ENCODE measurements around the gene ZNF341.
"Not testable (repeated sequence)": the region's sequence is repeated elsewhere in the genome, so short reads cannot be mapped to it uniquely, and the experiment has no call there.

The ZNF341 gene

DNA sequence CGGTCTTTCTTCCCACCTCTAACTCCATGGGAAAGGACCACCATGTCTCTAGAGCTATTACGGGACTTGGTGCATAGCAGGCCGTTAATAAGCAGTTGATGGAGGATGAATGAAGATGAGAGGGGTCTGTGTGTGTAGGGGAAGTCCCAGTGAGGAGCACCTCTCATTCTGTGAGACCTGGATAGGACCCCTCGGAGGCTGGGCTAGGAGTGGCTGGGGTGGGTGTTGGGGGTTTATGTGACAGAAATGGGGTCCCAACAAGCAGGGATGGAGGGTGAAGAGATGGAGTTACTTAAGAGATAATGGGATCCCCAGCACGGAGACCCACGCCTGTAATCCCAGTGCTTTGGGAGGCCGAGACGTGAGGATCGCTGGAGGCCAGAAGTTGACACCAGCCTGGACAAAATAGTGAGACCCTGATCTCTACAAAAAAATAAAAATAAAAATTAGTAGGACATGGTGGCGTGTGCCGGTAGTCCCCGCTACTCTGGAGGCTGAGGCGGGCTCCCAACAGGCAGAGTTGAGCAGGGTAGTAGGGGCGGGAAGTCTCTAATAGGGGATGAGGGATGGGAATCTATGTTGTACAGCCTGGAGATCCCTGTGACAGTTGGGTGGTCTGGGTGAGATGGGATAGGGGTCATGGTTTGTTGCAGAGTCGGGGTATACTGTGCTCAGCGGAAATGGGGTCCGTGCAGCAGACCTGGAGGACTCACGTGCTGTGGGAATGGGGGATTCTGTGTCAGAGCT, 677 bp upstream of the ZNF341 start:
- DNase-seq (ENCODE audit: low spot score): no peak

DNA sequence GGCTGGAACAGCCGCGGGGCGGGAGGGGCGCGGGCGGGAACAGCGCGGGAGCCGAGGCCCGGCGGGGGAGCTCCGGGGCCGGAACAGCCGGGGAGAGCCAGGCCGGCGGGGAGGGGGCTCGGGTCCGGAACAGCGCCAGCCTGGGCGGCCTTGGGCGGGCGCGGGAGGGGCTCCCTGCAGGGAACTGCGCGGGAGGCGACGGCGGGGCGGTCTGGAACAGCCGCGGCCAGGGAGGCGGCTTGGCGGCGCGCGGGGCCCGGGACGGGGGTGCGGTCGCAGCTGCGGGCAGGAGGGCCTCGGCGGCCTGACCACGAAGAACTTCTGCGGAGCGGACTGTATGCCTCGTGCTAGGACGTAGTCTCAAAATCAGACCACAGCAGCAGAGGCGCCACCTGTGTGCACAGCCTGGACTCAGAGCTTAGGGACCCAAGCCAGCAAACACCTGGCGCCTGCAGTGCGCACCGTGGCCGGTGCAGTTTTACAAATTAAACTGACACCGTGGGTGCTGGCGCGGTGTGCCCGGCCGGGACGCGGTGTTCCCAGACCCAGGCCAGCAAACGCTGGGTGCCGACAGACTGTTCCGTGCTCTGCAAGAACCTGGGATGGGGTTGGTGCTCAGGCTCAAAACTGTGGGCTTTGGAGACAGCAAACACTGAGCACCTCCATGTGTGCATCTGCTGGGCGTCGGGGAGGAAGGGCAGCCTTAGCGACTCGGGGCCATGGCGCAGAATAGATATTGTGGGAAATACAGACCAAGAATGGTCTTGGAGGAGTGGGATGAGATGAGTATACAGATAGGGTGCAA, 572 bp downstream of the ZNF341 start:
- no peak for DNase-seq (ENCODE audit: low spot score)

DNA sequence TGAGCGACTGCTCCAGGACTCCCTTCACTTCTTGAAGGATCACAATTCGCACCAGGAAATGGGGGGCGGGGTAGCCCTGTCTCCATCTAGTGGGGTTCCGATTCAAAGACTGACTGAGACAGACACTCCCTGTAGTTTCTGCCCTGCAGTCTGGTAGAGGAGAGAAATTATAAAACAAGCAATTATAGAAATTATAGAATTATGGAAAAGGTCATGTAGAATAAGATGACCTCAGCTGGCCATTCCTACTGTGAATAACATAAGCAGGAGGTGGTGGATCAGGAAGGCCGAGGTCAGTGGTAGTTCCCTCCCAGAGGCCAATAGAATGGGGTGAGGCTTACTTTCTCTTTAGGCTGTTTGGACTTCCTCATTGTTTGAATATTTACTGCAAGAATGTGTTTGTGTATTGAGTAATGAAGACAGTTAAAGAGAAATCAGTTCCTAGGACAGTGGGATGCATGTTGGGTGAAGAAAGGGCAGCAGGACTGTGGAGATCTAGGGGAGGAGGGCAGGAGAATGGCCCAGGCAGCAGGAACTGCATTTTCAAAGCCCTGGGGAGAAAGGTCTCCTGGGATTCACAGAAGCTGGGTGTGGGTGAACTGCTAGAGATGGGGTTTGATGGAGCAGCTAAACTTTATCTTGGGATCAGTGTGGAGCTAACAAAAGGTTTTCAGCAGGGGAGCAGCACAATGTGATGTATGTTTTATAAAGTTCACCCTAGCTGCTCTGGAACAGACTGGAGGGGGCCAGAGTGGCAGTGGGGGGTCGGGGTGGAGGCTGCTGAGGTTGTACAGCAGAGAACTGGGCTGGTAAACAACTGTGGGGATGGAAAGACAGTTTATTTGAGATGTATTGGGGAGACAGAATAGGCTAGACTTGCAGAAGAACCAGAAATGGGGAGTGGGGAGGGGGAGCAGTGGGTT, 2.1 kb downstream of the ZNF341 start:
- DNase-seq (ENCODE audit: low spot score): peak; percentile 12

DNA sequence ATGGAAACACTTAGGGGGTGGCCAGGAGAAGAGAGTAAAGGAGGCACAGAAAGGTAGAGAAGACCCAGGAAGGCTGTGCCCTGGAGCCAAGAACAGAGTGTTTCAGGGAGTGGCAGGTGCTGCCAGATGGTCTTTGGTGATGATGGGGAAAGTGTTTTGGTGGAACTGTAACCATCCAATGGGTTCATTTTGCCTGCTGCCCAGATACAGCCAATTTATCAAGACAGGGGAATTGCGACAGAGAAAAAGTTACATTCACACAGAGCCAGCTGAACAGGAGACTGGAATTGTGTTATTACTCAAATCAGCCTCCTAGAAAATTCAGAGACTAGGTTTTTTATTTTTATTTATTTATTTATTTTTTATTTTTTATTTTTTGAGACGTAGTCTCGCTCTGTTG, 5.2 kb downstream of the ZNF341 start:
- DNase-seq (ENCODE audit: low spot score): no peak

DNA sequence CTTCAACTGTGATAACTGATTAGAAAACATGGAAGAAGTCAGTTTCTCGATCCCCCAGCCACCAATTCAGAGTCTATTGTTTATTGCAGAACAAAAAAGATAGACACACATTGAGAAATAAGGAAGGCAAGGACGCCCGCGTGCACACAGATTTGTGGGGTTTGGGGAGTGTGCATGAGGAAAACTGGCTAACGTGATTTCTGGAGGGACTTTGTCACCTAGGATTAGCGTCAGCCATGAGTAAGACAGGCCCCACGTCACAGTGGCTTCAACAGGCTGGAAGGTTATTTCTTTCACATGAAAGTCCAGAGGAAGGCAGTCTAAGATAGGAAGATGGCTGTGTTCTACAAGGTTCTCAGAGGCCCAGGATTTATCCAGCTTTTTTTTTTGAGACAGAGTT, 7.7 kb downstream of the ZNF341 start:
- DNase-seq (ENCODE audit: low spot score): no peak

DNA sequence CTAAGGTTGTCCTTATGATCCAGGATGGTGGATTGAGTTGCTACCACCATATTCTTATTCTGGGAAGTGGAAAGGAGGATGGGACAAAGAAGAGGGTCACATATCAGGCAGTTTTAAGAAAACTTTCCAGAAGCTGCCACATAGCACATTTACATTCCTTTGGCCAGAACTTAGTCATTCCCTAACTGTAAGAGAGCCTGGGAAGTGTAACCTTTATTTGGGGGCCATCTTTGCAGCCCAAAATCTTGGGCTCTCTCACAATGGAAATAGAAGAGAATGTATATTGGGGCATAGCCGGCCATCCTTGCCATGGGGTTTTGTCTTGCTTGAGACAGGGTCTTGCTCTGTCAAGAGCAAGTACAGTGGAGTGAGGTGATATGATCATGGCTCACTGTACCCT, 8.4 kb downstream of the ZNF341 start:
- DNase-seq (ENCODE audit: low spot score): no peak

DNA sequence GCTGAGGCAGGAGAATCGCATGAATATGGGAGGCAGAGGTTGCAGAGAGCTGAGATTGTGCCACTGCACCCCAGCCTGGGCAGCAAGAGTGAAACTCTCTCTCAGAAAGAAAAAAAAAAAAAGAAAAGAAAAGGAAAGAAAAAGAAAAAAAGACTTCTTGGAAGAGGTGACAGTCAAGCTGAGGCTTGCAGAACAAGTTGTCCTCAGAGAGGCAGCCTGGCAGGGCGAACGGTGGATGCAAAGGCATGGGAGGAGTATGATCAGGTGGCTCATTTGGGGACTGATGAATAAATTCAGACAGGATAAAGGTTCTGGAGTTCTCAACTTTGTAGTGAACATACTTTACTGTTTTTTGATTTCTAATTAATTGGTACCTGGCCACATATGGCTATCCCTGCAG, 12.4 kb downstream of the ZNF341 start:
- no peak for DNase-seq (ENCODE audit: low spot score)

DNA sequence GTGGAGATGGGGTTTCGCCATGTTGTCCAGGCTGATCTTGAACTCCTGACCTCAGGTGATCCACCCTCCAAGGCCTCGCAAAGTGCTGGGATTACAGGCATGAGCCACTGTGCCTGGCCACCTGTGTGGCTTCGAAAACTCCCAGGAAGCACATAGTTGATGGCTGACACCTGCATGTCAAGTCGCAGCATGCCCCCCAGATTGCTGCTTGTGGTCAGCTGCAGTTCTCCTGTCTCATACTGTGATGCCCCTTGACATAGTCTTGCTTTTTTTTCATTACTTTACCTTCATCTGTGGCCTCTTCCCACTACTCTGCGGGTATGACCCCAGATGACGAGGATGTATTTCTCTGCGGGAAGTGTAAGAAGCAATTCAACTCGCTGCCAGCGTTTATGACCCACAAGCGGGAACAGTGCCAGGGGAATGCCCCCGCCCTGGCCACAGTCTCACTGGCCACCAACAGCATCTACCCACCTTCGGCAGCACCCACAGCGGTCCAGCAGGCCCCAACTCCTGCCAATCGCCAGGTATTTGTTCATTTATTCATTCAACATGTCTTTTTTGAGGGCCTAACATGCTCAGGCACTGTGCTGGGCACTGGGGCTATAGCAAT, 13.1 kb downstream of the ZNF341 start:
- no peak for DNase-seq (ENCODE audit: low spot score)

DNA sequence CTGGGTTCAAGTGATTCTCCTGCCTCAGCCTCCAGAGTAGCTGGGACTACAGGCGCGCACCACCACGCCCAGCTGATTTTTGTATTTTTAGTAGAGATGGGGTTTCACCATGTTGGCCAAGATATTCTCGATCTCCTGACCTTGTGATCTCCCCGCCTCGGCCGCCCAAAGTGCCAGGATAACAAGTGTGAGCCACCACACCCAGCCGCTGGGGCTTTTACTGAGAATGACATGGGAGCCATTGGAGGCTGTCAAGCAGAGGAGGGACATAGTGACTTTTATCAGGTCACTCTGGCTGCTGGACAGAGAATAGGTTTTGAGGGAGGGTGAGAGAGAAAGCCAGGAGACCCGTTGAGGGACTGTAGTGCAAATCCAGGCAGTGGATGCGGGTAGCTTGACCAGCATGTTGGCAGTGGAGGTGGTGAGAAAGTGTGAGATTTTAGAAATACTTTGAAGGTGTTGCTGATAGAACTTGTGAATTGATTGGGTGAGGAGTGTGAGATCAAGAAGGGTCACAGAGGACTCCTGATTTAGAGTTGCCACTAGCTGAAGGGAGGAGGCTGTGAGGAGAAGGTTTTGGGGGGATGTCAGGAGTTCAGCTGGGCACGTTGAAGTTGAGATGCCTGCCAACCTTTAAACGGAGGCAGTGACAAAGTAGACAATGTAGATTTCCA, 14.7 kb downstream of the ZNF341 start:
- no peak for DNase-seq (ENCODE audit: low spot score)

DNA sequence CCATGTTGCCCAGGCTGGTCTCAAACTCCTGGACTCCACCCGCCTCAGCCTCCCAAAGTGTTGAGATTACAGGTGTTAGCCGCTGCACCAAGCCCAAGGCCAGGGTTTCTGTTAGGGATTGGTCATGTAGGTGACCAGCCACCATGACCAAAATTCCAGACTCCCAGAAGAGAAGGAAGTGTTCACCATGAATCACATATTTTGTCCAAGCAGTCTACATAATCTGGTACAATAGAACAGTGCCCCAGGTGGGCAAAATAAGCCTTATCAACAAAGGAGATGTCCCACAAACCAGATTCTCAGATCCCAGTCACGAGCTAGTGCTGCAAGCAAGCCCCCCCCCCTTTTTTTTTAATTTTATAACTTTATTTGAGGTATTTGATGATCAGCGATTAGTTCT, 20.0 kb downstream of the ZNF341 start:
- no peak for DNase-seq (ENCODE audit: low spot score)

DNA sequence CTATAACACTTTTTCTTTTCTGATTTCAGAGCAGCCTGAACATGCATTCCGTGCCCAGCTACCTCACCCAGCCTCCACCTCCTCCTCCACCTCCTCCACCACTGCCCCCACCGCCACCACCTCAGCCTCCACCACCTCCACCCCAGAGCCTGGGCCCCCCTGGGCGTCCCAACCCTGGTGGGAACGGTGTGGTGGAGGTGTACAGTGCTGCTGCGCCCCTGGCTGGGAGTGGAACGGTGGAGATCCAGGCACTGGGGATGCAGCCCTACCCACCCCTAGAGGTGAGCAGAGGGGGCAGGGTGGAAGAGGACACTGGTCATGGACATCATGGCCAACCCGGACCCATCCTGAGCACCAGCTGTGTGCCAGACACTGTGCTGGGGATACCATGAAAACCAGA, 21.3 kb downstream of the ZNF341 start:
- no peak for DNase-seq (ENCODE audit: low spot score)

DNA sequence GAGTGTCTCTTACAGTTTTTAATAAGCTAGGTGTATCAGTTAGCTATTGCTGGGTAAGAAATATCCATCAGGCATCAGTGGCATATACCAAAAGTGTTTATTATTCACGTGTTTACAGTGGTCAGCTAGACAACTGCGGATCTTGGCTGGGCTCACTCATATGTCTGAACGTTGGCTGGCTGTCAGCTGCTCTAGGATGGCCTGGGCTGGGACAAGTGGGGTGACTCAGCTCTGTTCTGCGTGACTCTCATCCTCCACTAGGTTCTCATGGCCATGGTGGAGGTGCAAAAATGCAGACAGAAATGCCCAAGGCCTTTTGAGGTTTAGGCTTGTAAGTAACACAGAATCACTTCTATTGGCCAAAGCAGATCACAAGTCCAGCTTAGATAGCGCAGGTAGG, 22.0 kb downstream of the ZNF341 start:
- DNase-seq (ENCODE audit: low spot score): no peak

DNA sequence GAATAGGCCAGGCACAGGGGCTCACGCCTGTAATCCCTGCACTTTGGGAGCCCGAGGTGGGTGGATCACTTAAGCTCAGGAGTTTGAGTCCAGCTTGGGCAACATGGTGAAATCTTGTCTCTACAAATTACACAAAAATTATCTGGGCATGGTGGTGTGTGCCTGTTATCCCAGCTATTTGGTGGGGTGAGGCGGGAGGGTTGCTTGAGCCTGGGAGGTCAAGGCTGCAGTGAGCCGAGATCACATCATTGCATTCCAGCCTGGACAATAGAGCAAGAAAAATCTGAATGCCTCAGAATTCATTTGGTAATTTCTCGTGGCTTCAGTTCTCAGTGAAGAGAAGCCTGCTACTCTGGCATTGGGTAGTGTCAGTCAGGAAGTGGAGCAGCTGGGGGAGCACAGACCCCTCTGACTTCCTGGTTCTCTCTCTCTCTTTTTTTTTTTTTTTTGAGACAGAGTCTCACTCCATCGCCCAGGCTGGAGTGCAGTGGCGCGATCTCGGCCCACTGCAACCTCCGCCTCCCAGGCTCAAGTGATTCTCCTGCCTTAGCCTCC, 24.2 kb downstream of the ZNF341 start:
- DNase-seq (ENCODE audit: low spot score): not testable (repeated sequence)

DNA sequence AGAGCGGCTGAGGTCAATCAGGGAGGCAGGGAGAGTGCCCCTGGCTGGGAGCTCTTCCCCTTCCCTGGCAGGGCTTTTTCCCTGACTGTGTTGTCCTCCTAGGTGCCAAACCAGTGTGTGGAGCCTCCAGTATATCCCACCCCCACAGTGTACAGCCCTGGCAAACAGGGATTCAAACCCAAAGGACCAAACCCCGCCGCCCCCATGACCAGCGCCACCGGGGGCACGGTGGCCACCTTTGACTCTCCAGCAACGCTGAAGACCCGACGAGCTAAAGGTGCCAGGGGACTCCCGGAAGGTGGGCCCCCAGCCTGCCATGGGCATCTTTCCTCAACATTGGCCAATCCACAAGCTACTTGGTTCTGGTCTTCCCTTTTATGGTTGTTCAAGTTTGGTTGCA, 25.2 kb downstream of the ZNF341 start:
- no peak for DNase-seq (ENCODE audit: low spot score)

DNA sequence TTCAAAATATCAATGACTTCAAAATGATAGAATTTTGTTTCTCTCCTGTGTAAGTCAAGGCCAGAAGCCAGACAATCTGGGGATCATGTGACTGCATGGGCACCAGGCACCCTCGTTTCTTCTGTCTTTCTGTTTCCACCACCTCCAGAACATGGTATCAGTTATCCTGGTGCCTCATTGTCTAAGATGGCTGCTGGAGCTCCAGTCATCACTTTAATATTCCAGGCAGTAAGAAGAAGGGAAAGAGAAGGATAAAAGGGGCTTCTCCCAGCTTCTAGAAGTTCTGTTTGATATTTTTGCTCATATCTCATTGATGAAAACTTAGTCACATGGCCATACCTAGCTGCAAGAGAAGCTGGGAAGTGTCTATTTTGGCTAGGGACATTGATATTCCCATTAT, 25.7 kb downstream of the ZNF341 start:
- no peak for DNase-seq (ENCODE audit: low spot score)

DNA sequence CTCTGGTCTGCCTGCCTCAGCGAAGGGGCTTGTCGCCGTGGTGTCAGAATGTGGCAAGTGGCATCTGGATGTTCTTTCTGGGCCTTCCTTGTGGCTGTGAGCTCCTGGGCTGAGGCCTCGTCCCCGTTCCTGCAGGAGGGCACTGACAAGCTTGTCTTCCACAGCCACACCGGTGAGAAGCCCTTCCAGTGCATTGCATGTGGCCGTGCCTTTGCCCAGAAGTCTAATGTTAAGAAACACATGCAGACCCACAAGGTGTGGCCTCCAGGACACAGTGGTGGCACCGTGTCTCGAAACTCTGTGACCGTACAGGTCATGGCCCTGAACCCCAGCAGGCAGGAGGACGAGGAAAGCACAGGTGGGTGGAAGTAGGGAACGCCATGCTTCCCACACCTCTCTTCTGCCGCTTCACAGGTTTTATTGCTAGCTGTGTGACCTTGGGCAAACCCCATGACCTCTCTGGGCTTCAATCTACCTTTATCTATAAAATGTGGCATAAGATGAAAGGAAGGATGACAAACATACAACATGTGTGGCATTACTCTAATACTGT, 30.0 kb downstream of the ZNF341 start:
- DNase-seq (ENCODE audit: low spot score): no peak

DNA sequence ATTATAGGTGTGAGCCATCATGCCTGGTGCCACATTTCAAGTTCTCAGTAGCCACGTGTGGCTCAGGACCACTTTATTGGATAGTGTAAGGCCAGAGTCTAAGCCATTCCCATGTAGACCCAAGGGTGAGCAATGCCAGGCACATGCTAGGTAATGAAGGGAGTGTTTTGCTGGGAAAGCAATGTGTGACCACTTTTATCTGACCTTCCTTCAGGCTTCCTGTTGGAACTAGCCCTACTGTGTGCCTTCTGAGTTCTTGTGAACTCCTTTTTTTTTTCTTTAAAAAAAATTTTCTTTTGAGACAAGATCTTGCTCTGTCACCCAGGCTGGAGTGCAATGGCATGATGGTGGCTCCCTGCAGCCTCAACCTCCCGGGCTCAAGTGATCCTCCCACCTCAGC, 33.3 kb downstream of the ZNF341 start:
- no peak for DNase-seq (ENCODE audit: low spot score)

DNA sequence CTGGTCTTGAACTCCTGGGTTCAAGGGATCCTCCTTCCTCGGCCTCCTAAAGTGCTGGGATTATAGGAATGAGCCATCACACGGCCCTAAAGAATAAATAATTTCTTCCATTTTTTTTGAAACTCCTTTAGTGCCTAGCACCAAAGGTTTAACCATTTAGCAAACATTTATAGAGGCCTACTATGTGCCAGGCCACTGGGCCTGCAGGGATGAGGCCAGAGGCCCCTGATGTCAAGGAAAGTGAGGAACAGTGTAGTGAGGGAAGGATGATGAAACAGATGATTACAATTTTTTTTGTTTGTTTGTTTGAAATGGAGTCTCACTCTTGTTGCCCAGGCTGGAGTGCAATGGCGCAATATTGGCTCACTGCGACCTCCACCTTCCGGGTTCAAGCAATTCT, 33.8 kb downstream of the ZNF341 start:
- no peak for DNase-seq (ENCODE audit: low spot score)

DNA sequence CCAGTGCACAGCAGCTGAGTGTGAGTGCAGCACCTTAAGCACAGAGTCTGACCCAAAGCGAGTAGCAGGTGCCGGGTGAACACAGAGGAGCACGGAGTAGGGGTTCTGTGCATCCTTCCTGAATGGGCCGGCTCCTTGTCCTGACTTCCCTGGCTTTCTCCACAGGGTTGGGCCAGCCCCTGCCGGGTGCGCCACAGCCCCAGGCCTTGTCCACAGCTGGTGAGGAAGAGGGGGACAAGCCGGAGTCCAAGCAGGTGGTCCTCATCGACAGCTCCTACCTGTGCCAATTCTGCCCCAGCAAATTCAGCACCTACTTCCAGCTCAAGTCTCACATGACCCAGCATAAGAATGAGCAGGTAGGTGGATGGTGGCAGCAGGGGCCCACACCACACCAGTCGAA, 34.9 kb downstream of the ZNF341 start:
- no peak for DNase-seq (ENCODE audit: low spot score)

DNA sequence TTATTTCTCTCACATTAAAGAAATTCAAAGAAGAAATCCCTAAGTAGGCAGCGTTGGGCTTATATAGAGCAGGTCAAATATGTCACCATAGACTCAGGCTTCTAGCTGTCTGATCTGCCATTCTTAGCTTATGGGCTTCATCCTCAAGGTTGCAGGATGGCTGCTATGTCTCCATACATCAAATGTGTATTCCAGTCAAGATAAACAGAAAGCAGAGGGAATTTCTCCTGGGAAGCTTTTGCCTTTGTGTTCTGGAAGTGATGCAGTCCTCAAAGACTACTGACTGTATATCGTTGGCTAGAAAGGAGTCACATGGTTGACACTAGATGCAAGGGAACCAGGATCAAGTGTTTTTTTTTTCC, 36.0 kb downstream of the ZNF341 start:
- no peak for DNase-seq (ENCODE audit: low spot score)

DNA sequence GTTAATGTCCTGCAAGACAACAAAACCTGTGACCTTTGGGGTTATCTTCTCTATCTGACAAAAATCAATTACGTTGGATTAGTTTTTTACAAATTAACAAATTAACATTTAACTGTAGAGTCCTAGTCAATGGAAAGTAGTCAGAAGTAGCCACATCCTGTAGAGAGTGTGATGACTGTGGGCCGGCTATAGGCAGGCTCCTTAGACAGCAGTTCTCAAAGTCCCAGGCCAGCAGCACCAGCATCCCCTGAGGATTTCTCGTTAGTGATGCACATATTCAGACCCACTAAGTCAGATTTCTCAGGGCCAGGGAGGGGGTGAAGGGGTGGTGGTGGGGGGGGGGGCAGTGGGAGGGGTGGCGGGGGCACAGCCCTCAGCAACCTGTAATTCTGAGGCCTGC, 37.2 kb downstream of the ZNF341 start:
- DNase-seq (ENCODE audit: low spot score): no peak

Measured in putamen (tissue), 1 donor.